ENCODE results near the gene IGFL1.
"Not testable (repeated sequence)": the region's sequence is repeated elsewhere in the genome, so short reads cannot be mapped to it uniquely, and the experiment has no call there.

The IGFL1 gene

GRCh38 chr19:46225558-46226004 is 4.0 kb upstream of the IGFL1 start:
- no peak for DNase-seq (ENCODE audit: low read depth)

GRCh38 chr19:46226438-46226973 is 3.0 kb upstream of the IGFL1 start:
- no peak for DNase-seq (ENCODE audit: low read depth)

GRCh38 chr19:46232029-46232428 is 2.5 kb downstream of the IGFL1 start:
- no peak for DNase-seq (ENCODE audit: low read depth)

- no peak for DNase-seq (ENCODE audit: low read depth)
These were observed 2.9 kb downstream of the IGFL1 start for GRCh38 chr19:46232468-46232867.

- DNase-seq (ENCODE audit: low read depth), result no peak
These were observed 3.5 kb downstream of the IGFL1 start for GRCh38 chr19:46232938-46233621.

GRCh38 chr19:46233871-46234270 is 4.3 kb downstream of the IGFL1 start:
- DNase-seq (ENCODE audit: low read depth), result not testable (repeated sequence)

- not testable (repeated sequence) for DNase-seq (ENCODE audit: low read depth)
These were observed 8.6 kb downstream of the IGFL1 start for GRCh38 chr19:46238141-46238540.

- no peak for DNase-seq (ENCODE audit: low read depth)
These were observed 9.9 kb downstream of the IGFL1 start for GRCh38 chr19:46239193-46240024.

- DNase-seq (ENCODE audit: low read depth), result no peak
These were observed 11.2 kb downstream of the IGFL1 start for GRCh38 chr19:46240693-46241092.

- DNase-seq (ENCODE audit: low read depth), result no peak
These were observed 12.1 kb downstream of the IGFL1 start for GRCh38 chr19:46241626-46242025.

GRCh38 chr19:46243081-46243654 is 13.6 kb downstream of the IGFL1 start:
- not testable (repeated sequence) for DNase-seq (ENCODE audit: low read depth)

GRCh38 chr19:46250076-46250735 is 20.7 kb downstream of the IGFL1 start:
- DNase-seq (ENCODE audit: low read depth), result no peak

- DNase-seq (ENCODE audit: low read depth), result no peak
These were observed 21.9 kb downstream of the IGFL1 start for GRCh38 chr19:46251416-46251815.

GRCh38 chr19:46254776-46255175 is 25.2 kb downstream of the IGFL1 start:
- no peak for DNase-seq (ENCODE audit: low read depth)

GRCh38 chr19:46256855-46257254 is 27.3 kb downstream of the IGFL1 start:
- no peak for DNase-seq (ENCODE audit: low read depth)

GRCh38 chr19:46261501-46261900 is 32.0 kb downstream of the IGFL1 start:
- not testable (repeated sequence) for DNase-seq (ENCODE audit: low read depth)

- DNase-seq (ENCODE audit: low read depth), result peak; percentile 9
These were observed 33.2 kb downstream of the IGFL1 start for GRCh38 chr19:46262684-46263296.

- not testable (repeated sequence) for DNase-seq (ENCODE audit: low read depth)
These were observed 35.3 kb downstream of the IGFL1 start for GRCh38 chr19:46264801-46265200.

- DNase-seq (ENCODE audit: low read depth), result peak; percentile 53
These were observed 35.8 kb downstream of the IGFL1 start for GRCh38 chr19:46265217-46265828.

GRCh38 chr19:46269101-46269500 is 39.6 kb downstream of the IGFL1 start:
- DNase-seq (ENCODE audit: low read depth), result no peak
